Panc1 (cell line): ENCODE measurements around the gene CEP97. TPM values are rescaled to one million over a fixed set of nuclear protein-coding genes. Genes with fewer than 3 reads are reported as not detected.

Experiments
- ATAC-seq: fragments of 200-7000 bp; cut with Tn5 transposase; 2 replicates; pipeline ENCODE4 v1.9.1; 2020; ENCODE audit warnings: mild to moderate bottlenecking, moderate library complexity
- BruUV-seq: library from RNA; stranded (reverse); fragments of 400-500 nt; replicated peaks from 2 replicates; lab custom pipeline; 2021; lab: Mats Ljungman, UMichigan
- CTCF ChIA-PET: fragments of 300-600 bp; sonication (Branson Sonifier 250); formaldehyde crosslinking; loops from one replicate; lab custom pipeline; 2022; ENCODE audit warnings: antibody characterized with exemption; lab: Charles Lee
- POLR2A ChIA-PET: fragments of 300-600 bp; sonication (Branson Sonifier 250); formaldehyde crosslinking; loops from one replicate; lab custom pipeline; 2022; ENCODE audit warnings: antibody characterized with exemption; lab: Charles Lee
- DNase-seq: peaks from one replicate; pipeline ENCODE4 v3.0.0-alpha.2; 2010; ENCODE audit warnings: low read depth, low spot score
- H3K27ac ChIP-seq: 2 replicates; pipeline ENCODE4 v1.5.1; 2011; ENCODE audit warnings: mild to moderate bottlenecking, low read length, inconsistent platforms
- H3K27me3 ChIP-seq: fragments of 200-500 bp; sonication (Bioruptor generic); 2 replicates; pipeline ENCODE4 v1.6.0; 2014; ENCODE audit warnings: low read length, inconsistent platforms; ENCODE audit not compliant: control insufficient read depth, insufficient read depth
- H3K36me3 ChIP-seq: fragments of 200-500 bp; sonication (Bioruptor generic); 2 replicates; pipeline ENCODE4 v1.5.1; 2014; ENCODE audit warnings: inconsistent platforms, mild to moderate bottlenecking, low read length, moderate library complexity; ENCODE audit not compliant: control insufficient read depth, insufficient read depth
- H3K4me1 ChIP-seq: 2 replicates; pipeline ENCODE4 v1.5.1; 2011; ENCODE audit warnings: inconsistent platforms, mild to moderate bottlenecking, low read length, moderate library complexity; ENCODE audit not compliant: control insufficient read depth, insufficient read depth
- H3K4me3 ChIP-seq, 2 experiments: 2 replicates each; pipeline ENCODE4 v1.5.1; 2011 to 2012; ENCODE audit warnings: low read depth in 2 of 2, low read length in 2 of 2, mild to moderate bottlenecking in 2 of 2, inconsistent platforms in 1 of 2, moderate library complexity in 1 of 2
- H3K9me3 ChIP-seq: fragments of 200-500 bp; sonication (Bioruptor generic); 2 replicates; pipeline ENCODE4 v1.5.1; 2014; ENCODE audit warnings: low read depth, mild to moderate bottlenecking, inconsistent platforms, low read length, moderate library complexity; ENCODE audit not compliant: control insufficient read depth, insufficient read depth
- CTCF ChIP-seq: fragments of 450-650 bp; IDR thresholded peaks from 2 replicates; pipeline ENCODE4 v1.5.1; 2017; ENCODE audit warnings: mild to moderate bottlenecking
- POLR2AphosphoS5 ChIP-seq: IDR thresholded peaks from 2 replicates; pipeline ENCODE4 v1.6.1; 2012; ENCODE audit warnings: mild to moderate bottlenecking, low read depth, low read length, moderate library complexity
- REST ChIP-seq, 2 experiments: IDR thresholded peaks; 2 replicates each; pipeline ENCODE4 v1.6.1; 2011 to 2012; ENCODE audit warnings: low read depth in 2 of 2, control low read depth in 1 of 2, low read length in 1 of 2, mild to moderate bottlenecking in 1 of 2, moderate library complexity in 1 of 2; ENCODE audit not compliant: insufficient read depth in 1 of 2
- SIN3A ChIP-seq: IDR thresholded peaks from 2 replicates; pipeline ENCODE4 v1.6.1; 2012; ENCODE audit warnings: low read depth, mild to moderate bottlenecking, low read length, moderate library complexity, borderline replicate concordance; ENCODE audit not compliant: insufficient read depth
- TCF7L2 ChIP-seq: IDR thresholded peaks from 2 replicates; pipeline ENCODE4 v1.6.1; 2011; ENCODE audit warnings: mild to moderate bottlenecking, low read depth, low read length, inconsistent platforms
- in situ Hi-C: cut with HindIII; loops from 2 replicates; pipeline ENCODE4 v1.10.0; 2016; ENCODE audit warnings: low sequenced_read_pairs, low pct_unique_long_range_greater_than_20kb
- intact Hi-C: fragments of 100-400 bp; cut with micrococcal nuclease; formaldehyde crosslinking; loops from one replicate; pipeline ENCODE4 v1.10.0; 2022; ENCODE audit not compliant: unreplicated experiment
- total RNA-seq: library from RNA; stranded (reverse); gene quantifications from one replicate; pipeline ENCODE4 v1.2.1, GENCODE V29; 2021; ENCODE audit not compliant: unreplicated experiment

CEP97 gene
- total RNA-seq, 1 experiment from 2014 or later: 17.4 TPM

- ATAC-seq (no peak), DNase-seq (no peak)
- H3K9me3 ChIP-seq: no peaks in the 10 kb centered on the region
- no peaks in the 10 kb centered on the region for H3K4me1 ChIP-seq
- ChIA-PET POLR2A (interaction anchor here (1.2 kb wide), 1 partner anchor 414 kb away, joined by 3 read pairs; no protein-coding TSS in a partner anchor), CTCF (no interaction called here)
- in situ Hi-C loops: loop anchor here (25.0 kb wide), 1 partner anchor 725 kb away; no protein-coding TSS in a partner anchor
- H3K27me3 ChIP-seq: no peaks in the 10 kb centered on the region
- no peak for TF ChIP-seq SIN3A
- no peak for TF ChIP-seq REST (IDR thresholded peaks at IDR 0.05; ENCODE audit: insufficient read depth in 1 of 2, low read depth in 2 of 2, low read length in 1 of 2)
- TF ChIP-seq CTCF: no peak
- no peak for TF ChIP-seq TCF7L2
- no peak for TF ChIP-seq POLR2AphosphoS5
- no peaks in the 10 kb centered on the region for H3K36me3 ChIP-seq
- no TSS peak for BruUV-seq
- no peak overlapping the region for H3K4me3 ChIP-seq
- intact Hi-C loops: no loop called here
- no peak overlapping the region for H3K27ac ChIP-seq
These were observed 87.5 kb downstream of the CEP97 start for GRCh38 chr3:101811875-101812274.

- TF ChIP-seq CTCF: no peak
- no peak for TF ChIP-seq REST (IDR thresholded peaks at IDR 0.05; ENCODE audit: insufficient read depth in 1 of 2, low read depth in 2 of 2, low read length in 1 of 2)
- TF ChIP-seq SIN3A: no peak
- TF ChIP-seq POLR2AphosphoS5: no peak
- no peak for TF ChIP-seq TCF7L2
- Histone ChIP-seq H3K9me3 (no peaks in the 10 kb centered on the region), H3K27ac (no peak overlapping the region), H3K4me1 (no peaks in the 10 kb centered on the region), H3K4me3 (no peak overlapping the region), H3K27me3 (no peaks in the 10 kb centered on the region), H3K36me3 (no peaks in the 10 kb centered on the region)
- DNase-seq (no peak), ATAC-seq (no peak)
- POLR2A ChIA-PET: interaction anchor here (1.2 kb wide), 1 partner anchor 413 kb away, joined by 3 read pairs; no protein-coding TSS in a partner anchor
- intact Hi-C loops: no loop called here
- CTCF ChIA-PET: interaction anchor here (0.7 to 1.2 kb wide), 3 partner anchors 412 to 418 kb away, joined by 3 to 5 read pairs (median 3); no protein-coding TSS in a partner anchor
- no TSS peak for BruUV-seq
- in situ Hi-C loops: loop anchor here (25.0 kb wide), 1 partner anchor 724 kb away; no protein-coding TSS in a partner anchor
These were observed 88.5 kb downstream of the CEP97 start for GRCh38 chr3:101812895-101813294.
